SU-DHL-6 (cell line): ENCODE measurements around the gene APBA3.
A peak's percentile ranks its signal among the peaks of the same experiment; 100 is the strongest.

Source experiments
- H2AFZ ChIP-seq: fragments of 200-600 bp; sonication (generic); 2 replicates; pipeline ENCODE4 v1.6.1; 2014; ENCODE audit warnings: low read depth, mild to moderate bottlenecking, moderate library complexity, mixed read lengths, antibody characterized with exemption, low read length; ENCODE audit not compliant: severe bottlenecking
- H3F3A ChIP-seq: fragments of 200-600 bp; shearing (Covaris generic); 2 replicates; pipeline ENCODE4 v1.6.0; 2016; ENCODE audit warnings: antibody characterized with exemption, mild to moderate bottlenecking; ENCODE audit not compliant: insufficient read depth
- H3K27ac ChIP-seq: fragments of 200-600 bp; sonication (generic); 2 replicates; pipeline ENCODE4 v1.5.1; 2016; ENCODE audit warnings: low read depth, mild to moderate bottlenecking, low read length, moderate library complexity, mixed read lengths
- H3K27me3 ChIP-seq: fragments of 200-600 bp; sonication (generic), shearing (Covaris generic); 2 replicates; pipeline ENCODE4 v1.6.0; 2014; ENCODE audit warnings: mild to moderate bottlenecking, low read length
- H3K36me3 ChIP-seq: fragments of 200-600 bp; sonication (generic); 2 replicates; pipeline ENCODE4 v1.6.1; 2014; ENCODE audit warnings: mild to moderate bottlenecking, low read length, mixed read lengths
- H3K4me2 ChIP-seq: fragments of 300-600, 200-600 bp; shearing (Covaris generic), sonication (generic); 2 replicates; pipeline ENCODE4 v1.6.0; 2014; ENCODE audit warnings: low read length, low read depth, mild to moderate bottlenecking; ENCODE audit not compliant: poor library complexity, severe bottlenecking
- H3K4me3 ChIP-seq: fragments of 200-600 bp; sonication (generic); 2 replicates; pipeline ENCODE4 v1.5.1; 2014; ENCODE audit warnings: antibody characterized with exemption, low read length, mild to moderate bottlenecking, mixed read lengths; ENCODE audit not compliant: insufficient read depth, poor library complexity, severe bottlenecking
- H3K79me2 ChIP-seq: fragments of 200-600 bp; sonication (generic); 2 replicates; pipeline ENCODE4 v1.6.1; 2014; ENCODE audit warnings: mild to moderate bottlenecking, low read length, moderate library complexity; ENCODE audit not compliant: insufficient read depth
- H3K9ac ChIP-seq: fragments of 200-600 bp; sonication (generic); 2 replicates; pipeline ENCODE4 v1.7.0; 2014; ENCODE audit warnings: mild to moderate bottlenecking, low read length
- H3K9me2 ChIP-seq: fragments of 200-600 bp; sonication (generic); replicated peaks from 2 replicates; pipeline ENCODE4 v1.6.1; 2014; ENCODE audit warnings: low read length; ENCODE audit not compliant: insufficient read depth
- H3K9me3 ChIP-seq: fragments of 200-600 bp; sonication (generic); 2 replicates; pipeline ENCODE4 v1.6.1; 2014; ENCODE audit warnings: low read length, mixed read lengths; ENCODE audit not compliant: insufficient read depth
- H4K20me1 ChIP-seq: fragments of 200-600 bp; sonication (generic); 2 replicates; pipeline ENCODE4 v1.6.1; 2014; ENCODE audit warnings: low read depth, mild to moderate bottlenecking, antibody characterized with exemption, low read length, moderate library complexity, mixed read lengths
- CTCF ChIP-seq: fragments of 200-600 bp; sonication (generic); IDR thresholded peaks from one replicate; pipeline ENCODE4 v1.5.1; 2017; ENCODE audit warnings: antibody characterized with exemption, mild to moderate bottlenecking, low read length, moderate library complexity; ENCODE audit not compliant: insufficient read depth, poor library complexity, severe bottlenecking
- EZH2phosphoT487 ChIP-seq: fragments of 200-600 bp; sonication (generic), shearing (Covaris generic); conservative IDR thresholded peaks from 2 replicates; pipeline ENCODE4 v1.6.1; 2018; ENCODE audit warnings: mild to moderate bottlenecking, antibody characterized with exemption, low read length, moderate library complexity, mixed read lengths

Gene APBA3

GRCh38 chr19:3746371-3747056 lies 15.0 kb downstream of the APBA3 start:
- H3K27ac ChIP-seq, result no peak overlapping the region
- H3K9me2 ChIP-seq, result no peaks in the 10 kb centered on the region
- H3K36me3 ChIP-seq, result no peaks in the 10 kb centered on the region
- H3K4me2 ChIP-seq, result no peak overlapping the region
- no peaks in the 10 kb centered on the region for H3K79me2 ChIP-seq
- H3K9ac ChIP-seq, result no peak overlapping the region
- H3K9me3 ChIP-seq, result no peaks in the 10 kb centered on the region
- H2AFZ ChIP-seq, result no peak overlapping the region
- H3K4me3 ChIP-seq, result no peak overlapping the region
- no peak for TF ChIP-seq EZH2phosphoT487
- TF ChIP-seq CTCF, result no peak
- H3K27me3 ChIP-seq, result no peaks in the 10 kb centered on the region
- no peaks in the 10 kb centered on the region for H4K20me1 ChIP-seq
- H3F3A ChIP-seq, result no peaks in the 10 kb centered on the region

GRCh38 chr19:3745363-3746045 lies 16.0 kb downstream of the APBA3 start:
- Histone ChIP-seq H4K20me1 (no peaks in the 10 kb centered on the region), H3K27ac (no peak overlapping the region), H3K4me3 (no peak overlapping the region), H3K4me2 (no peak overlapping the region), H3K27me3 (no peaks in the 10 kb centered on the region), H3K36me3 (no peaks in the 10 kb centered on the region), H3K9me2 (no peaks in the 10 kb centered on the region), H3F3A (no peaks in the 10 kb centered on the region), H2AFZ (no peak overlapping the region), H3K9ac (no peak overlapping the region), H3K9me3 (no peaks in the 10 kb centered on the region), H3K79me2 (no peaks in the 10 kb centered on the region)
- TF ChIP-seq EZH2phosphoT487, result no peak
- no peak for TF ChIP-seq CTCF

- TF ChIP-seq CTCF, result no peak
- no peak for TF ChIP-seq EZH2phosphoT487
- no peaks in the 10 kb centered on the region for H3K27me3 ChIP-seq
- H3K9me2 ChIP-seq, result no peaks in the 10 kb centered on the region
- H3K36me3 ChIP-seq, result no peaks in the 10 kb centered on the region
- no peak overlapping the region for H3K4me3 ChIP-seq
- no peak overlapping the region for H3K4me2 ChIP-seq
- no peaks in the 10 kb centered on the region for H3K79me2 ChIP-seq
- no peaks in the 10 kb centered on the region for H3K9me3 ChIP-seq
- no peaks in the 10 kb centered on the region for H4K20me1 ChIP-seq
- no peaks in the 10 kb centered on the region for H3F3A ChIP-seq
- H3K9ac ChIP-seq, result no peak overlapping the region
- H2AFZ ChIP-seq, result peak overlapping the region; percentile 31
- H3K27ac ChIP-seq, result no peak overlapping the region
Measured at GRCh38 chr19:3743486-3743885, 18.0 kb downstream of the APBA3 start.
